ENCODE measurements around the gene ERCC8.
"Not testable (repeated sequence)": the region's sequence is repeated elsewhere in the genome, so short reads cannot be mapped to it uniquely, and the experiment has no call there.

The ERCC8 gene

GRCh38 chr5:60916646-60917045, 28.2 kb downstream of the ERCC8 start:
- no peak for DNase-seq (ENCODE audit: low read depth, low spot score)

GRCh38 chr5:60903356-60903755, 41.5 kb downstream of the ERCC8 start:
- DNase-seq (ENCODE audit: low read depth, low spot score), result no peak

- no peak for DNase-seq (ENCODE audit: low read depth, low spot score)
Measured at GRCh38 chr5:60896991-60897390, 47.9 kb downstream of the ERCC8 start.

DNA sequence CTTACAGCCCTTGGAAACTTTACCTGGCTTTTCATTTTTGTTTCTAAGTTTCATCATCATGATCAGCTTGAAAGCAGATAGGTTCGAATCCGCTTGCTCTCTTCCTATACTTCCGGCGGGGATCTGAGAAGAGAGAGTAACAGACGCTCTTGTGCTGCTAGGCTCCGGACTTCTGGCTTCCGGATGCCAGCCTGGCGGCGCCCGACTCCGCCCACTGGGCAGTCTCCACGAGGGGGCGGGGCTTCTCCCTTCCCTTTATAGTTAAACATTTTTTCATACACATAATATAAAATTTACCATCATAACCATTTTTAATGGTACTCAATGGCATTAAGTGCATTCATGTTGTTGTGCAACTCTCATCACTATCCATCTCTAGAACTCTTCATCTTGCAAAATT, 51.3 kb downstream of the ERCC8 start:
- no peak for DNase-seq (ENCODE audit: low read depth, low spot score)

- DNase-seq (ENCODE audit: low read depth, low spot score), result no peak
Measured at GRCh38 chr5:60891667-60892066, 53.2 kb downstream of the ERCC8 start.

GRCh38 chr5:60888359-60889061, 56.4 kb downstream of the ERCC8 start:
- DNase-seq (ENCODE audit: low read depth, low spot score), result no peak

- DNase-seq (ENCODE audit: low read depth, low spot score), result no peak
Measured at GRCh38 chr5:60887746-60888145, 57.1 kb downstream of the ERCC8 start.

- DNase-seq (ENCODE audit: low read depth, low spot score), result no peak
Measured at GRCh38 chr5:60887096-60887495, 57.8 kb downstream of the ERCC8 start.

DNA sequence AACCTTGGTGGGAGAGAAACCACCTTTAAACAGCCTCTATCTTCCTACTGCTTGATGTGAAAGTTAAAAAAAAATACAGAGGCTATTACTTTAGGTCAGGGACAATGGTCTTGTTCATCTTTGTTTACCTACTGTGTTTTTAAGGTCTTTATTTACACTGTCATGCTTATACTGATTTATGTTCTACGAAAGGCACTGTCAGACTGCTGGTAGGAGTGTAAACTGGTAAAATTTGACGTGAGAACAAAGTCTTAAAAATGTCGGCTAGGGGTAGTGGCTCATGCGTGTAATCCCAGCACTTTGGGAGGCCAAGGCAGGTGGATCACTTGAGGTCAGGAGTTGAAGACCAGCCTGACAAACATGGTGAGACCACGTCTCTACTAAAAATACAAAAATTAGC, 58.7 kb downstream of the ERCC8 start:
- DNase-seq (ENCODE audit: low read depth, low spot score), result no peak

- DNase-seq (ENCODE audit: low read depth, low spot score), result no peak
Measured at GRCh38 chr5:60883229-60883628, 61.6 kb downstream of the ERCC8 start.

GRCh38 chr5:60872892-60873291, 72.0 kb downstream of the ERCC8 start:
- DNase-seq (ENCODE audit: low read depth, low spot score), result no peak

DNA sequence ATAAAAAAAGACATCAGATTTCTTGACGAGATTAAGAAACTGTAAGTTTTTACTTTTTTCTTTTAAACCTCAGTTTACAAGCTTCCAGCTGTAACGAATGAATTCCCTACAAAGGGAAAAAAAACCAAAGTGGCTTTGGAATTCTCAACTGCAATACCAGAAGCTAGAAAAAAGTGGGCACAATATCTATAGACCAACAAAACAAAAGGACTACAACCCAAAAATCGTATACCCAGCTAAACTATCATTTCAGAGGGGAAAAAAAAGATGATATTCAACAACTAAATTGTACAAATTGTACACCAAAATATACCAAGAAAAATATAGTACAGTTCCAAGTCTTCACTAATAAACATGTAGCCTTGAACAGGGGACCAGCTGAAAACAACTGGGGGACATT, 74.0 kb downstream of the ERCC8 start:
- no peak for DNase-seq (ENCODE audit: low read depth, low spot score)

DNA sequence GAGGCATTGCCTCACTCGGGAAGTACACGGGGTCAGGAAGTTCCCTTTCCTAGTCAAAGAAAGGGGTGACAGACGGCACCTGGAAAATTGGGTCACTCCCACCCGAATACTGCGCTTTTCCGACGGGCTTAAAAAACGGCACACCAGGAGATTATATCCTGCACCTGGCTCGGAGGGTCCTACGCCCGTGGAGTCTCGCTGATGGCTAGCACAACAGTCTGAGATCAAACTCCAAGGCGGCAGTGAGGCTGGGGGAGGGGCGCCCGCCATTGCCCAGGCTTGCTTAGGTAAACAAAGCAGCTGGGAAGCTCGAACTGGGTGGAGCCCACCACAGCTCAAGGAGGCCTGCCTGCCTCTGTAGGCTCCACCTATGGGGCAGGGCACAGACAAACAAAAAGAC, 84.3 kb downstream of the ERCC8 start:
- DNase-seq (ENCODE audit: low read depth, low spot score), result not testable (repeated sequence)

- DNase-seq (ENCODE audit: low read depth, low spot score), result no peak
Measured at GRCh38 chr5:60856066-60856465, 88.8 kb downstream of the ERCC8 start.

GRCh38 chr5:60852940-60853339, 91.9 kb downstream of the ERCC8 start:
- no peak for DNase-seq (ENCODE audit: low read depth, low spot score)

GRCh38 chr5:60852317-60852716, 92.6 kb downstream of the ERCC8 start:
- DNase-seq (ENCODE audit: low read depth, low spot score), result no peak

DNA sequence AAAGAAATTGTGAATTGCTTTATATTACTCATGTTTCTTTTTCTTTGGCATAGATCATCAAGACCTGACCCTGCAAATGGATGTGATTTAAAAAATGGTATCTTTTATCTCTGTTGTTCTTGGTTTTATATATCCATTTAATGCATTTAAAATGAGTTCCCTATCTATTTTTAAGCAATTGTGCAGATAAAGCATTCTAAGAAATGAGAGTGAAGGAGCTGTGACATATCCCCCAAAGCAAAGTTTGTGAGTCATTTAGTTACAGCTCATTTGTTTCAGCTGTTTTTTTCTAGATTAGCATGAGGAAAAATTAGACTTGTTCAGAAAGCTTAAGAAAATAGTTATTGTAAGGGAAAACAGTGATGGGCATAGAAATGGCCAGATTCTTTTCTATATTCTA, 93.2 kb downstream of the ERCC8 start:
- DNase-seq (ENCODE audit: low read depth, low spot score), result no peak

DNA sequence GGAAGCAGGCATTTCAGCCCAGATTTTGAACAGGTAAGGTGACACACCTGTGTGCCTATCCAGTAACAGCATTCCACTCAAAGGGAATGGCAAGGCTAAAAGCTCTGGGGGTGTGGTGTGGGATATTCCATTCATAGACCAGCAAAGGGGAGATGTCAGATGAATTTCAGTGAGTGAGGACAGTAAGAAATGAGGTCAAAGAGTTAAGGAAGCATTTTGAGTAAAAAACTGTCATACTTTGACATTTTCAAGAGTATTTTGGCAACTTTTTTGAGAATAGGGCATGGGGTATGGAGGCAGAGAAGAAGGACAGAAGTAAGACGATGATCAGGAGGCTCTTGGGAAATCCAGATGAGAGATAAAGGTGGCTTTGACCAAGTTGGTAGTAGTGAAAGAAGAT, 98.6 kb downstream of the ERCC8 start:
- no peak for DNase-seq (ENCODE audit: low read depth, low spot score)

GRCh38 chr5:60843936-60844905, 100.6 kb downstream of the ERCC8 start, which contains the start of gene ELOVL7:
Gene ELOVL7 (minus strand): TSS chr5:60844269. CDS start chr5:60787397, 56,872 bp downstream.
- DNase-seq (ENCODE audit: low read depth, low spot score), result no peak

DNA sequence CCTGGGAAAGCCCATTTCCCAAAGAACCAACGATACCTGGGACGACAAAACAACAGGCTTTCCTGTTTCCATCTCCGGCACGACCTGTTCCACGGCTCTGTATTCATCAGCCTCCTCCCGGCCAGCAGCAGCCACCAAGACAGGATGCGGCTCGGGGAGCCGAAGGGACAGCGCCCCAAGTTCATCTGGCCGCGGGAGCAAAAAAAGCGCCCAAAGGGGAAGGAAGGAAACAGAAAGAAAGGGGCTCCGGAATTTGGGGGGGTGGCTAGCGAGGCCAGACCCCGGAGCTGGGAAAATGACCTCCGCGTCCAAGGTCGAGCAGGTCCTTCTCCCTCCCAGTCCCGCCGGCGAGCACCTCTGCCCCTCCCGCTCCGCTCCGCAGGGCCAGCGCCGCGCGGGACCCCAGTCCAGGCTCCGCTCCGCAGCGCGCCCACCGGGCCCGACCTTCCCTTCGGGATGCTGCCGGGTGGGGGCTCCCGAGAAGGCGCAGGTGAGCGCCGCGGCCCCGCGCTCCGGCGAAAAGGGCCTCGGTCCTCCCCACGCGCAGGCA, 101.4 kb downstream of the ERCC8 start:
- no peak for DNase-seq (ENCODE audit: low read depth, low spot score)

GRCh38 chr5:60842871-60843385, 101.9 kb downstream of the ERCC8 start:
- no peak for DNase-seq (ENCODE audit: low read depth, low spot score)

- DNase-seq (ENCODE audit: low read depth, low spot score), result no peak
Measured at GRCh38 chr5:60841361-60841760, 103.5 kb downstream of the ERCC8 start.
